ENCODE measurements around the gene SGF29. TPM values are rescaled to one million over a fixed set of nuclear protein-coding genes. Genes with fewer than 3 reads are reported as not detected.

The SGF29 gene
- total and polyA plus RNA-seq, 2 of the 8 experiments (the other 6 are each of a cell fraction or from before 2014, with no cell fraction given): 3.1 to 22.7 TPM

- TF ChIP-seq POLR2AphosphoS5 (IDR thresholded peaks at IDR 0.05; ENCODE audit: low read depth, low read length): no peak
- TF ChIP-seq SUZ12 (IDR thresholded peaks at IDR 0.05; ENCODE audit: low read length): no peak
- TF ChIP-seq NANOG (IDR thresholded peaks at IDR 0.05; ENCODE audit: insufficient read depth, low read depth, low read length, poor library complexity, severe bottlenecking): no peak
- TF ChIP-seq RBBP5 (IDR thresholded peaks at IDR 0.05; ENCODE audit: borderline replicate concordance, low read depth, low read length): no peak
- TF ChIP-seq CHD1 (IDR thresholded peaks at IDR 0.05; ENCODE audit: low read depth, low read length): no peak
- TF ChIP-seq SP1 (IDR thresholded peaks at IDR 0.05; ENCODE audit: low read depth, low read length): no peak
- no peak for TF ChIP-seq KDM4A (IDR thresholded peaks at IDR 0.05; ENCODE audit: low read depth, low read length, severe bottlenecking)
- TF ChIP-seq ZNF274 (IDR thresholded peaks at IDR 0.05; ENCODE audit: borderline replicate concordance, extremely low read depth, low read length): no peak
- no peak for TF ChIP-seq SIX5 (IDR thresholded peaks at IDR 0.05; ENCODE audit: low read depth, low read length)
- TF ChIP-seq CBX8 (IDR thresholded peaks at IDR 0.05; ENCODE audit: borderline replicate concordance, low read depth, low read length): no peak
- no peak for TF ChIP-seq CHD2 (IDR thresholded peaks at IDR 0.05; ENCODE audit: low read length)
Measured at GRCh38 chr16:28567292-28567691, 13.6 kb downstream of the SGF29 start (continued).

Data from H1 (cell line).